Lung (tissue), 12 donors: ENCODE measurements around the gene USH2A. TPM values are rescaled to one million over a fixed set of nuclear protein-coding genes. Genes with fewer than 3 reads are reported as not detected.

Source experiments
- ATAC-seq: fragments of 200-7000 bp; cut with Tn5 transposase; one replicate; pipeline ENCODE4 v1.9.1; 2020; ENCODE audit warnings: moderate number of reproducible peaks; ENCODE audit not compliant: insufficient read depth, low FRiP score
- DNase-seq, 3 donors: peaks; one replicate each; pipeline ENCODE4 v3.0.0-alpha.2; 2013 to 2017
- H3K27ac ChIP-seq, 2 donors: one replicate each; pipeline ENCODE4 v1.5.1; 2013; ENCODE audit warnings: mild to moderate bottlenecking in 2 of 2, moderate library complexity in 2 of 2, control low read depth in 1 of 2, inconsistent platforms in 1 of 2, low read depth in 1 of 2, low read length in 1 of 2
- H3K27me3 ChIP-seq, 3 donors: one replicate each; pipeline ENCODE4 v1.5.1; 2013; ENCODE audit warnings: low read length in 2 of 3; ENCODE audit not compliant: control insufficient read depth in 3 of 3, insufficient read depth in 3 of 3
- H3K36me3 ChIP-seq, 4 donors: one replicate each; pipeline ENCODE4 v1.5.1; 2013; ENCODE audit warnings: low read length in 4 of 4, mild to moderate bottlenecking in 1 of 4, moderate library complexity in 1 of 4; ENCODE audit not compliant: control insufficient read depth in 4 of 4, insufficient read depth in 4 of 4
- H3K4me1 ChIP-seq, 5 donors: one replicate each; pipeline ENCODE4 v1.5.1; 2013; ENCODE audit warnings: low read length in 5 of 5, mild to moderate bottlenecking in 2 of 5, moderate library complexity in 1 of 5; ENCODE audit not compliant: control insufficient read depth in 5 of 5, insufficient read depth in 5 of 5
- H3K4me3 ChIP-seq: one replicate; pipeline ENCODE4 v1.5.1; 2013; ENCODE audit warnings: mild to moderate bottlenecking, control low read depth, moderate library complexity
- H3K9ac ChIP-seq, 2 donors: one replicate each; pipeline ENCODE4 v1.5.1; 2013; ENCODE audit warnings: low read length in 2 of 2, control low read depth in 1 of 2; ENCODE audit not compliant: insufficient read depth in 1 of 2
- H3K9me3 ChIP-seq, 4 donors: one replicate each; pipeline ENCODE4 v1.5.1; 2013; ENCODE audit warnings: low read length in 3 of 4, mild to moderate bottlenecking in 1 of 4, moderate library complexity in 1 of 4; ENCODE audit not compliant: control insufficient read depth in 4 of 4, insufficient read depth in 3 of 4
- CTCF ChIP-seq: IDR thresholded peaks from 2 replicates; pipeline ENCODE4 v1.5.1; 2012; ENCODE audit warnings: mild to moderate bottlenecking; ENCODE audit errors: control extremely low read depth, extremely low read depth
- WGBS, 2 donors: extraction: QIAGEN DNeasy Blood & Tissue Kit; methylation state at CpG; one replicate each; pipeline ENCODE4 v1.1.7; 2013; 5-methylcytosine and 5-hydroxymethylcytosine counted together
- polyA plus RNA-seq, 2 donors: library from polyadenylated mRNA; stranded (reverse); fragments of 200-250 nt; gene quantifications; one replicate each; pipeline ENCODE4 v1.2.1, GENCODE V29; 2013
- total RNA-seq, 2 donors: library from RNA; depleted of rRNA in 1 of 2; stranded (reverse); fragments of >200 nt in 1 of 2; gene quantifications; one replicate each; pipeline ENCODE4 v1.2.1, GENCODE V29; 2014 to 2021
- donor health status: control.
- donor health status: control.
- donor health status: Bipolar disorder and iron deficiency.
- donor health status: healthy.
- donor health status: DM: yes; HTN: yes; CAD: no.

USH2A gene
- total and polyA plus RNA-seq, 4 donors, result under 0.01 to 0.11 TPM; not detected in 2

- DNase-seq (peak in 1 of 3 donors; percentile 31), ATAC-seq (no peak)
- Histone ChIP-seq H3K9ac (no peak overlapping the region), H3K27me3 (no peaks in the 10 kb centered on the region), H3K9me3 (no peaks in the 10 kb centered on the region), H3K36me3 (peaks cover 0 to 31% (median 16%) of the 10 kb centered on the region in 4 donors), H3K4me3 (no peak overlapping the region), H3K4me1 (peaks cover 0 to 5% (median 3%) of the 10 kb centered on the region in 5 donors), H3K27ac (no peak overlapping the region)
- no peak for TF ChIP-seq CTCF
- WGBS, 2 donors, result 75 to 83% methylated on average over 3 of the region's 3 CpGs
Observed at GRCh38 chr1:215594640-215595039, 828.6 kb downstream of the USH2A start.

GRCh38 chr1:215590779-215591491, 832.3 kb downstream of the USH2A start:
- Histone ChIP-seq H3K36me3 (peaks cover 2 to 25% (median 15%) of the 10 kb centered on the region in 4 donors), H3K9me3 (no peaks in the 10 kb centered on the region), H3K27me3 (no peaks in the 10 kb centered on the region), H3K4me3 (no peak overlapping the region), H3K9ac (no peak overlapping the region), H3K27ac (no peak overlapping the region), H3K4me1 (peaks cover 0 to 4% (median 2%) of the 10 kb centered on the region in 5 donors)
- no peak for TF ChIP-seq CTCF
- 93 to 96% methylated on average over 4 of the region's 4 CpGs for WGBS, 2 donors
- ATAC-seq, result no peak
- no peak for DNase-seq

GRCh38 chr1:215589650-215590435, 833.4 kb downstream of the USH2A start:
- WGBS, 2 donors, result 73 to 76% methylated on average over 4 of the region's 4 CpGs
- no peak overlapping the region for H3K9ac ChIP-seq
- ATAC-seq, result no peak
- TF ChIP-seq CTCF, result no peak
- H3K27me3 ChIP-seq, result no peaks in the 10 kb centered on the region
- no peaks in the 10 kb centered on the region for H3K9me3 ChIP-seq
- no peak for DNase-seq
- no peak overlapping the region for H3K27ac ChIP-seq
- H3K4me3 ChIP-seq, result no peak overlapping the region
- peaks cover 2 to 19% (median 10%) of the 10 kb centered on the region in 4 donors for H3K36me3 ChIP-seq
- peaks cover 0 to 3% (median 2%) of the 10 kb centered on the region in 5 donors for H3K4me1 ChIP-seq
